Activated CD8-positive, alpha-beta memory T cell treated with anti-CD3 and anti-CD28 coated beads, Interleukin-2, amount 50 U/mL, for 24 hours (primary cell): ENCODE results near the gene SH3BP2.

Source experiments
- DNase-seq: peaks from one replicate; pipeline ENCODE4 v3.0.0-alpha.2; 2020; ENCODE audit errors: extremely low read depth

SH3BP2 gene, protein sequence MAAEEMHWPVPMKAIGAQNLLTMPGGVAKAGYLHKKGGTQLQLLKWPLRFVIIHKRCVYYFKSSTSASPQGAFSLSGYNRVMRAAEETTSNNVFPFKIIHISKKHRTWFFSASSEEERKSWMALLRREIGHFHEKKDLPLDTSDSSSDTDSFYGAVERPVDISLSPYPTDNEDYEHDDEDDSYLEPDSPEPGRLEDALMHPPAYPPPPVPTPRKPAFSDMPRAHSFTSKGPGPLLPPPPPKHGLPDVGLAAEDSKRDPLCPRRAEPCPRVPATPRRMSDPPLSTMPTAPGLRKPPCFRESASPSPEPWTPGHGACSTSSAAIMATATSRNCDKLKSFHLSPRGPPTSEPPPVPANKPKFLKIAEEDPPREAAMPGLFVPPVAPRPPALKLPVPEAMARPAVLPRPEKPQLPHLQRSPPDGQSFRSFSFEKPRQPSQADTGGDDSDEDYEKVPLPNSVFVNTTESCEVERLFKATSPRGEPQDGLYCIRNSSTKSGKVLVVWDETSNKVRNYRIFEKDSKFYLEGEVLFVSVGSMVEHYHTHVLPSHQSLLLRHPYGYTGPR

DNA sequence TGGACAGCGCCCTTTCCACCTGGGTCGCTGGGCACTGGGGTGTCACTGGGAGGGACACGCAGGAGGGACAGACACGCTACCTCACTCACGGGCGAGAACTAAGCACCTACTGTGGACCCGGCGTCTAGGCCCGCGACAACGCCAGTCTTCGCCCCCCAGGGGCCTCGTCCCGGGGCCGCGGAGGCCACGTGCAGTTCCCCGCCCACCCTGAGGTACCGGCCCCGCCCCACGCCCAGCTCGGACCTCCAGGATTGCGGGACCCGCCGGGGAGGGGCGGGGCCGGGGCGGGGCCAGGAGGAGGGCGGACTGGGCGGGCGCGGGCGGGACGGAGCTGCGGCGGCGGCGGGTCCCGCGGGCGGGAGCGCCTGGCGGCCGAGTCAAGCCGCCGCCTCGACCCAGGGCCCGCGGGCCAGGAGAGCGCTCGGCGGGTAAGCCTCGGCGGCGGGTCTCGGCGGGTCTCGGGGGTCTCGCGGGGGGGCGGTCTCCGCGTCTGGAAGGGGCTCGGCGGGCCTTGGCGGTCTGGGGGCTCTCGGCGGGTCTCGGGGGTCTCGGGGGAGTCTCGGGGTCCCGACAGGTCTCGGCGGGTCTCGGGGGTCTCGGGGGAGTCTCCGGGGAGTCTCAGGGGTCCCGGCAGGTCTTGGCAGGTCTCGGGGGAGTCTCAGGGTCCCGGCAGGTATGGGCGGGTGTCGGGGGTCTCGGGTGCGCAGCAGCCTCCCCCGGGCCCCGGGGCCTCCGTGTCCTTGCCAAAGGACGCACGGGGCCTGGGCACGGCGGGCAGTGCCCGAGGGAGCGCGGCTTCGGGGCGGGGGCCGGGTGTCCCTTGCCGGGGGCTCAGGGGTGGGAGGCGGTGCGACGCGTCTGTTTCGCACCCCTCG lies at the start of gene SH3BP2:
Gene SH3BP2 (plus strand): TSS at position 375 of the 875 bp plus-strand sequence. CDS start 27,533 bp downstream, outside the sequence.
- no peak for DNase-seq

DNA sequence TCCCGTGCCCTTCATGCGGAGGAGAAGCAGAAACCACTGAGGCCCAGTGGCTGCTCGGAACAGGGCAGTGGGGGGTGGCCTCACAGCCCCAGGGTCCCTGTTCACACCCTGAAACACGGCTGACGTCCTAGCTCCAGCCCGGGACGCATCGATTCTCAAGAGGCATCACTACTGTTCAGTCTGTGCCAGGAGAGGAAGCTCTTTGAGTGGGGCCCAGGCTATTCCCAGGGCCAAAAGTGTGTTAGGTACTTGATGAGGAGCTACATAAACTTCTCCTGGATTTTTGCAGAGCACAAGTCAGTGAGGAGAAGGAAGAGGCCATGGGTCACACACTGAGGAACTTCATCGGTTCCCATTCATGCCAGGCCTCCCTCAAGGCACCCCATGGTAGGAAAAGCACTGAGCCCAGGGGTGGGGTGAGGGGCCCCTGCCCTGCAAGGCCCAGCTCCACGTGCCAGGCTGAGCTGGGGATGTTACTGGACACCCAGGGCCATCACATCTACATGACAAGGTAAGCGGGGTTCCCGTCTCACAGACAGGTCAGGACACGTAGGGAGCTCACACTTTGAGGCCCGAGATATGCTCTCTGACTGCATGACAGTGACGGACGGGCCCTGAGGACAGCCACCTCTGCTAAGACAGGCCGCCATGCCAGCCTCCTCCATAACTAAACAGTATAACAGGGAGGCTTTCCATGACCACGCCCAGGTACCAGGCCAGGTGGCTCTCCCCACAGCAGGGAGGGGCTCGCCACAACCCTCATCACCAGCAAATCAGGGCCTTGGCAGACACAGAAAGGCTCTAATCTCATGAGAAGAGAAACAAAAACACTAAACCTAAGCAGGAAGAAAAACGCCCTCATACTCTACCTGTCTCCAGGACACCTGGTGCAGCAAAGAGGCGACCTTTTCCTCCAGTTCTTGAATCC lies 49.1 kb upstream of the SH3BP2 start:
- DNase-seq = no peak

DNA sequence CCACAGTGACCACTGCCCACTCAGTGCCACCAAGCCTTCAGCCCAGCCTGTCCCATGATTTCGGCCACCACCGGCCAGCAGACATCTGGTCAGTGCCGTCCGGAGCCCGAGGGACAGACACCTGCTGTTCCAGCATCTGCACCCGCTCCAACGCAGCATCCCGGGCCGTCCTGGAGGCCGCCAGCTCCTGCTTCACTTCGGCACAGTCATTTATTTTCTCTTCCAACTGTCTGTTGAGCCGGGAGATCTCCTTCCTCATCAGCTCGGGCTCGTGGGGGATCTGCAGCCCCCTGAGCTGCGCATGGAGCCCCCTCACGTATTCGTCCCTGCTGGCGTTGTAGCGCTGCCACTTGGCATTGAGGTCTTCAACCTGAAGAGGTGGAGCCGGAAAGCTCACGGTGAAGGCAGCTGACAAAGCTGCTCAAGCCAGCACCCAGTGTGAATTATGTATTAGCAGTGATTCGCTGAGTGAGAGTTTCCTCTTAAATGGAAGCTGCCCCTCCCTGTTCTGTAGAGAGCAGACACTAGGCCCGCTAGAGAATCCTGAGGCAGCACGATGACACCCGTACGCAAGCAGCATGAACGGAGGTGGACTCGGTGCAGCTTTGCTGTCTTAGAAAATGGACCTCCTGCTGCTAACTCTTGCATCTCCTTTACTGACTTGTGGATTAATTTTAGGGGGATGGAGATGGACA lies 48.2 kb upstream of the SH3BP2 start:
- no peak for DNase-seq

DNA sequence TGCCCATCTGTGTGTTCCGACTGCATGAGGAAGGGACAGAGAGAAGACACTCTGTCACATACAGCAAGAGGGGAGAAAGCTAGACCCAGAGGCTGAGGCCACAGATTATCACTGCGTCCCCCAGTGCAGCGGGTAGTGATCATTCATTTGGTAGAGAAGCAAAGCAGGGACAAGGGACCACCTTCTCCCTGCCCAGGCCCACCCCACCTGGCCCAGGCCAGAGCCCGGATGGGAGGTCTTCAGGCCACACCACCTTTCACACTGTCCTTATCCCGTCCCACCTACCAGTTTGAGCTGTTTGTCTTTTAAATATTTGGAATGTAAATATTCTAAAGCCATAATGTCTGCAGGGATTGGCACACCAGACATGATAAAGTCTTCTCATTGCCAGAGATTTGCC lies 47.4 kb upstream of the SH3BP2 start:
- DNase-seq = no peak

DNA sequence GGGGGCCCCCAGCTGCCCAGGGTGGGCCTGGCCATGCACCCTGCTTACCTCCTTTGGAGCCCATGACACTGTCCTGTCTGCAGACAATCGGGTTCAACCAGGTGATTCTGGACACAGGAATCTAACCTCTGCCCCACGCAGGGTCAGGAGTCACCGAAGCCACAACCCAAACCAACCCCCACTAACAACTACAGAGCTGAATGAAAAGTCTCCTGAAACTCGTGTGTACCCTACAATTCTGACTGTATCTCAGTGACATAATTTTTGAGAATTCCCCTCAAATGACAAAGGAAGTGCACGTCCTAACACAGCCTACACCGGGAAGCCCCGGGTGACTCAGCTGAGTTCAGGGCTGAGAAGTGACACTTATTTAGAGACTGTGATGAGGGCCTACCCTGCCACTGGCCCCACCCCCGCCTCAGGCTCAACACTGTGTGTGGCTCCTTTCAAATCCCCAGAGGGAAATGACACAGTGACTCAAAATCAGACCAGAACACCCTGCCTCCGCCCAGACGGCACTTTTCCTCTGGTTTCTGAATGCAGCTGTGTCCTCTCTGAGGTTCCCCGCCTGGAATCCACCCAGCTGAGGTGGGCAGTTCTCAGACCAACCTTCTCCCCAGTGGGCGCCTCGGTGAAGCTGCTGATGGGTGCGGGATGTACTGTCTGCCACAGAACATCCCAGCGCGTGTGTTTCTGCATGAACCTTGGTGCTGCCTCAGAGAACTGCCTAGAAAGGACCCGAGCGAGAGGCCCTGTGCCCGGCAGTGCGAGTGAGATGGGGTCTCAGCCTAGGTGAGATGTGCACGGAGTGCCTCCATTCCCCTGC lies 46.7 kb upstream of the SH3BP2 start:
- peak; percentile 86 for DNase-seq

DNA sequence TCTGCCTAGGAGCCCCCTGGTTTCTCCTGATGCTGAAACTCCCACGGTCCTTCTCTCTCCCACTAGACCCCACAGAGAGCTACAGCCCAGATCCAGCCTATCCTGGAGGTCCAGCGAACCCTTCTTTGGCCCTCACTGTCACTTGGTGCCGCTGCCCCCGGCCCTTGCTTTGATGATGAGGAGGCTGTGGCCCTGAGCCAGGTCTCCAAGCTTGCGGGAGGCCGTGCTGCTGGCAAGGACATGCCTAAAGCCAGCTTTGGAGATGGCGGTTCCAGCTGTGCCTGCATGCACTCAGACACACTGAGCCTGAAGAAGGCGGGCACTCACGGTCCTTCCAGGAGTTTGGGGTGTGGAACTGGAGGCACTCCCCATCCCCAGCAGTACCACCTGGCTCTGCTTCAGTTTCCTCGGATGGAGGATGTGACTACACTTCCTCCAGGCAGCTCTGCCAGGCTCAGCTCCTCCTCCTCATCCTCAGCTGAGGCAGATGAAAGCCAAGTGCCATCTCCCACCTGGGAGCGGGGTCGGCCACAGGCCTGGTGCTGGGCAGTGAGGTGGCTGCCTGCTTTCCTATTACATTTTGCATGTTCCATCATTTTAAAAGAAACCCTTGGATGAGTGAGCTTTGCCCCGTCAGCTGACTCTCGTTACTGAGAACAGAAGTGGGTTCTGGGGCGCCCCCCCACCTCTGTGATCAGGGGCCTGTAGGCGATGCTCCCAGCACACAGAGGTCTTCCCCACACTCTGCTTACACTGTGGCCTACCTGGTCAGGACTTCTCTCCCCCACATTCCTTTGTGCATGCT lies 45.8 kb upstream of the SH3BP2 start:
- DNase-seq = no peak

DNA sequence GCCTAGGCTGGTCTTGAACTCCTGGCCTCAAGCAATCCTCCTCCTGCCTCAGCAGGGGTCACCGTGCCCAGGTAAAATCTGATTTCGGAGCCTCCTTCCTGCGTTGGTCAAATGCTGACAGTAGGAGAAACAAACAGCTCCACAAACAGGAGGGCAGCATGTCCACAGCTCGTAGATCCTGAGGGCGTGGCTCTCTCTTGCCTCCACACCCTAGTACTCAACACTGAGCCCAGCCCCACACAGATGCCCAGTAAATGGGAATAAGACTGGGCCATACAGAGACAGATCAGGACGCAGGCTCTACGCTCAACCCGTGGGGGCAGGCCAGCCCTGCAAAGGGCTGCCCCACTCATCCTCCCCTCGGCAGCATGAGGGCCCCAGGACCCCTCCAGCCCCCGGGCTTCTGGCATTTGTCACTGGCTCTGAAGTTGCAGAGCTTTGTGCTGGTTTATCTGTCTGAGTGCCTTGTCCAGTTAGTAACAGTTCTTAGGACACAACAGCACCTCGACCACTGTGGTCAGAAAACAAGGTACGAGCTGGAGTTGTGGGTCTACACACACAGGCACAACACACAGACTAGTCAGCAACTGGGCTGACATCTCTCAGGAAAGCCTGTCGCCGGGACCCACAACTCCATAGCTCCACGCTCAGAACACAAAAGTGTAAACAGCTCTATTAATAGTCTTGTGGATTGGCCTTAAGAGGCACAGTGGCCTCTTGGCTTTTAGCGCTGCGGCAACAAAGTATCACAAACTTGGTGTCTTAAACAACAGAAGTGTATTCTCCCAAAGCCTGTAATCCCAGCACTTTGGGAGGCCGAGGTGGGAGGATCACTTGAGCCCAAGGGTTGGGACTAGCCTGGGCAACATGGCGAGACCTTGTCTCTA lies 41.9 kb upstream of the SH3BP2 start:
- no peak for DNase-seq

DNA sequence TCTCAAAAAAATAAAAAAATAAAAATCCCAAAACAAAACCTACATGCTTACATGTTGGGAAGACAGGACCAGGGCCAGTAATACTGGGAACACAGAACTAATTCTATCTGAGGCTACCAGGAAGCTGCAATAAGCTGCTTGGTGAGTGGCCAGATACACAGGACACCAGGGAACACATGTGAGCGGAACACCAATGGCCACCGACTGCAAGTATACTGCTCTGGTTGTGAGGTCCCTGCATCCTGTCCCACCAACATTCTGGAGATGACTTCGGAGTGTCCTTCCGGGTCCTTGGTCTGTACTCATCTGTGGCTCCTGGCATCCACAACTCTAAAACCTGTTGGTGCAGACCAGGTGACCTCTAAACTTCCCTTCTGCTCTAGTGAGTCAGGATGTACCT lies 39.4 kb upstream of the SH3BP2 start:
- DNase-seq = no peak

DNA sequence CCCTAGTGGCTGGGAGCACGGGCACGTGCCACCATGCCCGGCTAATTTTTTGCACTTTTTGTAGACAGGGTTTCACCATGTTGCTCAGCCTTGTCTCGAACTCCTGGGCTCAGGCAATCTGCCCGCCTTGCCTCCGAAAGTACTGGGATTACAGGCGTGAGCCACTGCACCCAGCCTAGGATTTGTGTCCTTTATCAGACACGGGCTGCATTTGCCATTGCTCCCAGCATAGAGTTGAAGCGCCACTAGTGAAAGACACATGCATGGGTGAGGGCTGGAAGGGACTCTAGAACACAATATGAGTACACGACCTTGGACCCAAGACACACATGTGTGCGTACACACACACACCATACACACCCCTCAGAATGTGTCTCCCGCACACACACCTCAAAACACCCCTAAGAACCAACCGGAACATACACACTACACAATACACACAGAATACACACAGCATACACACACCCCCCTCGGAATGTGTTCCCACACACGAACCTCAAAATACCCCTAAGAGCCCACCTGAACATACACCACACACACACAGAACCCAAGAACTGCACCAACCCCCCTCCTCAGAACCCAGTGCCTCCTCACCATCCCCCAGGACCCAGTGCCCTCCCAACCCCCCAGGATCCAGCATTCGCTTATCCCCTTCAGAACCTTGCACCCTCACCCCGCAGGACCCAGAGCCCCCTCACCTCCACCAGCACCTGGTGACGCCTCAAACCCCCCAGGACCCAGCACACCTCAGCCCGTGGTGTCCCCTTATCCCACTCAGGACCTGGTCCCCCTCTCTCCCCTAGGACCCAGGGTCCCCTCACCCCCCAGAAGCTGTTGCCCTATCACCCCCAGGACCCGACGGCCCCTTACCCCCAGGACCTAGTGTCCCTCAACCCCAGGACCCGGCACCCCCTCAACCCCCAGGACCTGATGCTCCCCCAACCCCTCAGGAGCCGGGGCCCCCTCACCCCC lies 37.8 kb upstream of the SH3BP2 start:
- no peak for DNase-seq

DNA sequence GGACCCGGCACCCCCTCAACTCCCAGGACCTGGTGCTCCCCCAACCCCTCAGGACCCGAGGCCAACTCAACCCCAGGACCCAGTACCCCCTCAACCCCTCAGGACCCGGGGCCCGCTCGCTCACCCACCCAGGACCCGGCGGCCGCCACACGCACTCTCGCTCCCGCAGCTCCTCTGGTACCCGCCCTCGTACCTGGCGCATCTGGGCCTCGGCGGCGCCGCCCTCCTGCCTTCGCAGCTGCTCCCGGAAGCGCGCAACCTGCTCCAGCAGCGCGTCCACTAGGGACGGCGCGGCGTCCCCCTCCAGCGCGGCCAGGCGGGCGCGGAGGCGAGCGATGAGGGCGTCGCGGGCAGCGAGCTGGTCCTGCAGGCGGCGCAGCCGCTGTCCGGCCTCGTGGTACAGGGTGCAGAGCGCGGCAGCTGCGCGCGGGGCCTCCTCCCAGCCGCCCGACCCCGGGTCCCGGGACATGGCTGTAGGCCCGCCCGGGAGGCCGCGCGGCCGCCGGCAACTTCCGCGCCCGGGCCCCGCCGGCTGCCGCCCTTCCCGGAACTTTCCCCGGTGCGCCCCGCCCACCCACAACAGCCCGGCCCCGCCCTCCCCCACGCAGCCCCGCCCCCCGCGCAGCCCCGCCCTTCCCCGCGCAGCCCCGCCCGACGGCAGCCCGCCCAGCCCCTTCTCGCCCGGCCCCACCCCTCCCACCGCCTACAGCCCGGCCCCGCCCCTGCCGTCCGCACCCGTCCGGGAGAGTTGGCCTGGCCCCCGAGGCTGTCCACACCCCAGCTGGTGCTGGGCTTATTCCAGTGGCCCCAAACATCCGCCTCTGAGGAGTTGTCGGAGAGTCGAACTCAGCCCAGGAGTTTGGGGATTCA lies 36.8 kb upstream of the SH3BP2 start, which contains the start of gene TNIP2:
Gene TNIP2 (minus strand): TSS at position 516 of the 870 bp plus-strand sequence. CDS start 47 bp downstream, at position 469.
- DNase-seq = peak; percentile 40

DNA sequence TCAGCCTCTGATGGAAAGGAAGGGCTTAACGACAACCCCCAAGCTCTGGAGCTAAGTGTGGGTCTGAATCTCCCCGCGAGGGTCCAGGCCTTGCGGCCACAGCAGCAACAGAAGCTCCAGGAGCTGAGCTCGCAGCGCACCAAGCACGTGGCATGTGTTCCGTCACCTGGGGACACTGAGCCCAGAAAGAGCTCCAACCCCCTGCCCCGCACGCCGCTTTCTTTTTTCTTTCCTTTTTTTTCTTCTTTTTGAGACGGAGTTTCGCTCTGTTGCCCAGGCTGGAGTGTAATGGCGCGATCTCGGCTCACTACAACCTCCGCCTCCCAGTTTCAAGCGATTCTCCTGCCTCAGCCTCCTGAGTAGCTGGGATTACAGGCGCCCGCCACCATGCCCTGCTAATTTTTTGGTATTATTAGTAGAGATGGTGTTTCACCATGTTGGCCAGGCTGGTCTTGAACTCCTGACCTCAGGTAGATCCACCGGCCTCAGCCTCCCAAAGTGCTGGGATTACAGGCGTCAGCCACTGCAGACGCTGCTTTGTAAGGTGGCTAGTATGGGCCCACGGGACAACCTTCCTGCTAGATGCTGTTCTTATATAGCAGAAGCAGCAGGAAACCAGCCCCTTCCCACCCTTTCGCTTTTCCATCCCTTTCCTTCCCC lies 36.1 kb upstream of the SH3BP2 start:
- DNase-seq = no peak

DNA sequence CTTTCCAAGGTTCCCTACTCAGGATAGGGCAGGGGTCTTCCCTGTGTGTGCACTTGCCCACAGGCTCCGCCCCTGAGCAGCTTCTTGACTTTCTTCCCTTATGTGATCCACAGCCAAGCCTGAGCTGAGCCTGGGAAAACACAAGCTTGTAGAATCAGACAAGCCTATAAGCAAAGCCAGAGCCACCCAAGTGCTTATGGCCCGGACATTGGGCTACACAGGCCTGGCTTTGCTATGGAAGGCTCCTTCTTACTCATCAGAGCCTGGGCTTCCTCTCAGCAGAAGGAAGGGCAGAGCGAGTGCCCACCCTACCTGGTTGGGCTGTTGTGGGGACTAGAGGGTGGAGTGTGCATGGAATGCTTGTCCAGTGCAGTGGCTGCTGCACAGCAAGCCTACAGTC lies 35.5 kb upstream of the SH3BP2 start:
- no peak for DNase-seq

DNA sequence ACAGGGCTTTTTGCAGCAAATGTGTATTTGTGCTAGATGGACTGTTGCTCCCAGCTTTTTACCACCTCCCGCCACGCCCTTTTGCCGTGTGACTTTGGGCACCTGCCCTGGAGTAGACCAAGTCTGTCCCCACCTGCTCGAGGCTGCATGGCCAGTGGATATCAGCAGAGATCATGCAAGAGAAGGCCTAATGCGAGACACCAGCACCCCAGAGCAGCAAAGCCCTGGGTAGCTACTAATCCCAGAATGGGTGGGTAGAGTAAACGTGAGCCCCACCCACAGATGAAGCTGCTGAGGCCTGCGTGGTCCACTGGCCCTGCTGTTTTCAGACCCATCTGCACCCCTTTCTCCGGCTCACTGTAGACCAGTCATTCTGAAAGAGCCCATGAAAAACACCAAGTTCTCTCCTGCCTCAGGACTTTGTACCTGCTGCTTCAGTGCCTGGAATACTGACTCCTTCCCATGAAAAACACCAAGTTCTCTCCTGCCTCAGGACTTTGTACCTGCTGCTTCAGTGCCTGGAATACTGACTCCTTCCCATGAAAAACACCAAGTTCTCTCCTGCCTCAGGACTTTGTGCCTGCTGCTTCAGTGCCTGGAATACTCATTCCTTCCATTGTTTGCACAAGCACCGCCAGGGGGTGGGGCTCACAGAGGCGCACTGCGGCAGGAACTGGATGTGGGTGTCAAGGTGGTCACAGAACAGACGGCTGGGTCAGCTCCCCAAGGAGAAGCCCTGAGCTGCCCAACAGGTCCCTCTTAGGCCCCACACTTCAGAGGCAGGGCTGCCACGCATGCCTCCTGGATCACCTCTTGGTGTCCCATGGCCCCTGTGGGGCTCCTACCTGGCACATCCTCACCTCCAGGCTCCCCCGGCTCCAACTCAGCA lies 31.6 kb upstream of the SH3BP2 start:
- DNase-seq = no peak

DNA sequence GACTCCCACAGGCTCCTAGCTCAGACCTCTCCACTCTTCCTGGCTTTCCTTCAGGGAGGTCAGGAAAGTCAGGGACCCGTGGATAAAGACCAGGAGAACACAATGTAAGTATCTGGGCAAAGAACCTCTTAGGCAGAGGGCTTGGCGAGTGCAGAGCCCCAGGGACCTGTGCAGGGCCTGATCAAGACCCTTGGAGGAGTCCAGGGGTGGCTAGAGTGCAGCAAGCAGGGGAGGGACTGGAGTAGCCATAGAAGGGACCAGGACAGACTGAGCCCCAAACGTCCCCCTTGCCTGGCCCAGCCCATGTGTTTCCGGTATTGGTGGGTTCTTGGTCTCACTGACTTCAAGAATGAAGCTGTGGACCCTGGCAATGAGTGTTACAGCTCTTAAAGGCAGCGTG lies 30.8 kb upstream of the SH3BP2 start:
- no peak for DNase-seq
